Stimulated activated CD4-positive, alpha-beta T cell treated with anti-CD3 and anti-CD28 coated beads, Interleukin-12 subunit alpha, Interleukin-12 subunit beta, amount 100 ng/mL, for 24 hours (primary cell): Measurements from ENCODE around the gene CRTC1.
"Not testable (repeated sequence)": the region's sequence is repeated elsewhere in the genome, so short reads cannot be mapped to it uniquely, and the experiment has no call there.

ENCODE experiments used
- DNase-seq, 2 experiments: peaks; one replicate each; pipeline ENCODE4 v3.0.0-alpha.2; 2020; ENCODE audit warnings: low read depth in 2 of 2

The CRTC1 gene

DNA sequence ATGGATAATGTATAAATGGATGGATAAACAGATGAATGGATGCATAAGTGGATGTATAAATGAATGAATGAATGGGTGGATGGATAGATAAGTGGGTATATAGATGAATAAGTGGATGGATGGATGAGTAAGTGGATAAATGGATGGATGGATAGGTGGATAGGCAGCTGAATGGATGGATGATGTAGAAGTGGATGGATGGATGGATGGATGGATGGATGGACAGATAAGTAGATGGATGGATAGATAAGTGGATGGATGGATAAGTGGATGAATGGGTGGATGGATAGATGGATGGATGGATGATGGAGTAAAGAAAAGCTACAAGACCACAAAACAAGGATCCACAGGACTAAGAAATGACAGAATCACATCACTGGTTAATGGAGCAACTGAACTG, 116.6 kb downstream of the CRTC1 start:
- DNase-seq = no peak

DNA sequence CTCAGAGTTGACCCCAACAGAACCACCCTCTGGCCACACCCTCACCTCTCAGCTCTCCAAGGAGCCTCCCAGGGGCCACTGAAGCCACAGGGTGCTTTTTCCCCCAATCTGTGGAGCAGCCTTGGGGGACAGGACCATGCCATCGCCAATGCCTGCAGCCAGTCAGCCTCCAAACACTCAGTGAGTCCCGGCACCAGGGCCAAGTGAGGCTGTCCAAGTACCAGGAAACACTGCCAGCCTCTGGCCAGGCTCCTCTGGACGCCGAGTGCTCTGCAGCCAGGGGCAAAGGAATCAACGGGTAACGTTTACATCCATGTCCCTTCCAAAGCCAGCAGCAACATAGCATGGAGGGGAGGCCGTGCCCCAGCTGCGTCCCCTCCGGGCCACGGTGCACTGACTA, 117.2 kb downstream of the CRTC1 start:
- no peak for DNase-seq

DNA sequence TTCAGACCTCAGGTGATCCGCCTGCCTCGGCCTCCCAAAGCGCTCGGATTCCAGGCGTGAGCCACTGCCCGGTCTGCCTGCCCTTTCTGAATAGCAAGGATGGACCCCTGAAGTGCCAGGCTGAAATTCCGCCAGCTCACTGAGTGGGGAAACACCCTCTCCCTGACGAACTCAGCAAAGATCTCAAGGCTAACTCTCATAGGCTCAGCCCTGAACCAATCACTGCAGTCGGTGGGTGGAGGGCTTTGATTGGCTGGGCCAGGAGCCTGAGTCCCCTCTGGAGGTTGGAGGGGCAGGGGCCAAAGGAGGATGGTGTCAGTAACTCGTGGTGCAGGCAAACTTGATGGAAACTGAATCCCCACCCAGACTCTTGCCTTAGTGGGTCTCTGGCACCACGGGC, 118.9 kb downstream of the CRTC1 start:
- DNase-seq = no peak

DNA sequence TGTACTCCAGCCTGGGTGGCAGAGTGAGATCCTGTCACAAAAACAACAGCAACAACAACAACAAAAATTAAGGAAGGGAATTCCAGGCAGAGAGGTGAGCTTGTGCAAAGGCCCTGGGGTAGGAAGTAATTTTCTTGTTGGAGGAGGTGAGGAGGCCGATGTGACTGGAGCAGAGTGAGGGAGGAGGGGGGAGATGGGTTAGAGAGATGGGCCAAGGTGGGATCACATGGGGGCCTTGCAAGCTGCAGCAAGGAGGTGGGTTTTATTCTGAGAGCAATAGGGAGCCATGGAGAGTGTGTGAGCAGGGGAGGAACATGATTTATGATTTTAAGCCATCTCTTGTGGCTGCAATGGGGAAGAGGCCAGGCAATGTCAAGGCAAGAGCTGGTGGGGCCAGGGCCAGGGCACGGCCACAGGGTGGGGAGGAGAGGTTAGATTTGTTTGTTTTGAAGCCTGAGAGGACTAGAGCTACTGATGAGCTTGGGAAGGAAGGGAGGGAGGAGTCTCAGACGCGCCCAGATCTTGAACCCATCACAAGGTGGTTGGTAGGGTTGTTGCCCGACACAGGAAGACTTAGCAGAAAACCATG, 120.2 kb downstream of the CRTC1 start:
- DNase-seq = no peak

DNA sequence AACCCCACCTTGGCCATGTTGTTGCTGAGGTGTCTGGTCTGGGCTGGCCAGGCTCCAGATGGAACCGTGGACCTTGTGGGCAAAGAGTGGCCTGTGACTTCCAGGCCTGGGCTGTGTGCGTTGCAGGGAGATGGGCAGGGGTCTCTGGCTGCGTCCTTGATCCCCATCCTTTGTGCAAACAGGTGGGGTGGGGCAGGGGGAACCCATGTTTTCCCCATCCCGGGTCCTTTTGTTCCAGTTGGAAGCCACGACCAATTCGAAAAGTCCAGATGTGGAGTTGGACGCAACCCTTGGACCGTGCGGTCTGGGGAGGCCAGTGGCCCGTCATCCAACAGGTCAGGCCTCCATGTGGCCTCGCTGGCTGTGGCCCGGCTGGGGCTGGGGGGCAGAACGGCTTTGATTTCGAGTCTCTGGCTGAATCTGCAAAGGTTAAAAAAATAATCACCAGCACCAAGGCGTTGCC, 120.7 kb downstream of the CRTC1 start:
- no peak for DNase-seq

DNA sequence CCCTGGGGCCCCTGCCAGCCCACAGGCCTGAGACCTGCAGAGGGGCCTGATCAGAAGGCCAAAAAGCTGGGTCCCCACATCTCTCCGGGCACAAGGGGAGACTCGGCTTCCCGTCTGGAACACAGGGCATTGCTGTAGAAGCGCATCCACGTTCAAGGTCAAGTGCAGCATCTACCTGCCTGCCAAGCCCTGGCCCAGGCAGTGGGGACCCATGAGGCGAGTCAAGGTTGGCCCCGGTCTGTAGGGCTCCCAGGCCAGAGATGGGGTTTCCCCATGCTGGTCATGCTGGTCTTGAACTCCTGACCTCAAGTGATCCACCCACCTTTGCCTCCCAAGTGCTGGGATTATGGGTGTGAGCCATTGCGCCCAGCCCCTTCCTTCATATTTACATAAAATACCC, 121.2 kb downstream of the CRTC1 start:
- DNase-seq = no peak

DNA sequence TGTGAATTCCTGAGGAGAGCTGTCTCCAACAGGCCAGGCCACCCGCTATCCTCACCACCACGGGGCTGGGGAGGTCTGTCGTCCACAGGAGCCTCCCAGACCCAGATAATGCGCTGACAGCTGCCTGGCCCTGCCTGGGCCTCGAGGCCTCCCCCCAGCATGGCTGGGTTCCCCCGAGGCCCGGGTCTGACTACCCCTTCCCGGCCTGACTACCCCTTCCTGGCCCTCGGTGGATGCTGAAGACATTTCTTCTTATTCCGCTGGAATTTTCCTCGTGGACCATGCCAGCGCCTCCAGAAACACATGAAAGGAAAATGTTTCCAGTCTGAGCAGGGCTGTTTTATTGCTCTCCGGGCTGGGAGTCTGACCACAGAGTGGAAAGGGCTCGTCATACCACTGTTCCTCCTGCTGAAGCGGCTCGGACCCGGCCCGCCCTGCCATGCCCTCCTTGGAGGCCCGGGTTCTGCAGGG, 124.4 kb downstream of the CRTC1 start:
- DNase-seq = no peak

DNA sequence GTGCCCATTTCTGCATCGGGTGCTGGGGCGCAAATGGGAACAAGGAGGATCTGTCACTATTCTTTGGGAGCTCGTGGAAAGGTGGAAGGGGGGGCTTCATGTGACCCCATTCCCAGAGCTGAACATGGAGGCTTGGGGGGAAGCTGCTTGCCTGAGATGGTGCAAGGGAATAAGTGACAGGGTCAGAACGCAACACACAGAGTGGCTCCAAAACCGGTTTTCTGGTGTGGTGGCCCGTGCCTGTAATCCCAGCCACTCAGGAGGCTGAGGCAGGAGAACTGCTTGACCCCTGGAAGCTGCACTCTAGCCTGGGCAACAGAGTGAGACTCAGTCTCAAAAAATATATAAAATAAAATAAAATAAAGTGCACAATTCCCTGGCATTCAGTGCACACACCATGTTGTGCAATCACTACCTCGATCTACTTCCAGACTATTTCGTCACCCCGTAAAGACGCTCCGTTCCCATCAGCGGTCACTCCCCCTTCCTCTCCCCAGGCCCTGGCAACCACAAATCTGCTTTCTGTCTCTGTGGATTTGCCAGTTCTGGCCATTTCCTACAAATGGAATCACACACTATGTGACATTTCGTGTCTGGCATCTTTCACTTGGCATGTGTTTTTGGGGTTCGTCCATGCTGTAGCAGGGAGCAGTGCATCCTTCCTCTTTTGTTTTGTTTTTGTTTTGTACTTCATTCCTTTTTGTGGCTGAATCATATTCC, 125.8 kb downstream of the CRTC1 start:
- no peak for DNase-seq

DNA sequence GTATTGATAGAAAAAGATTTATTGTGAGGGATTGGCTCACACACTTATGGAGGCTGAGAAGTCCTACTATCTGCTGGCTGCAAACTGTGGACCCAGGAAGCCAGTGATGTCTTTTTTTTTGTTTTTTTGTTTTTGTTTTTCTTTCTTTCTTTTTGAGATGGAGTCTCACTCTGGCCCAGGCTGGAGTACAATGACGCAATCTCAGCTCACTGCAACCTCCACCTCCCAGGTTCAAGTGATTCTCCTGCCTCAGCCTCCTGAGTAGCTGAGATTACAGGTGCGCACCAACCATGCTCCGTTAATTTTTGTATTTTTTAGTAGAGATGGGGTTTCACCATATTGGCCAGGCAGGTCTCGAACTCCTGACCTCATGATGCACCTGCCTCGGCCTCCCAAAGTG, 128.2 kb downstream of the CRTC1 start:
- not testable (repeated sequence) for DNase-seq

DNA sequence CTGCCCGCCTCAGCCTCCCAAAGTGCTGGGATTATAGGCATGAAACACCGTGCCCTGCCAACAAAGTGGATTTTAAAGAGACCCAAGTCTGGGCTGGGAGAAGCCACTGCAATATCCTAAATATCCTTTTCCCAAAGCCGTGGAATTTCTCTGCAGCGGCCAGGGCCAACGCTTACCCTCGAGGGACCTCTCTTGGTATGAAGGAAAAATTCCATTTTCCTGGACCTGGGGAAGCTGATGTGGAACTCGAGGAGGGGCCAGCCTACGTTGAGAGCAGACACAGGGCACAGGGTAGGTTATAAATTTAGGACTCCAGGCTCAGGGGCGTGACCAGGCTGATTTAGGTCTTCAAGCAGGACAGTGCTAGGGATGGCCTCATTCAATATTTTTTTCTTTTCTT, 130.6 kb downstream of the CRTC1 start:
- DNase-seq = no peak

DNA sequence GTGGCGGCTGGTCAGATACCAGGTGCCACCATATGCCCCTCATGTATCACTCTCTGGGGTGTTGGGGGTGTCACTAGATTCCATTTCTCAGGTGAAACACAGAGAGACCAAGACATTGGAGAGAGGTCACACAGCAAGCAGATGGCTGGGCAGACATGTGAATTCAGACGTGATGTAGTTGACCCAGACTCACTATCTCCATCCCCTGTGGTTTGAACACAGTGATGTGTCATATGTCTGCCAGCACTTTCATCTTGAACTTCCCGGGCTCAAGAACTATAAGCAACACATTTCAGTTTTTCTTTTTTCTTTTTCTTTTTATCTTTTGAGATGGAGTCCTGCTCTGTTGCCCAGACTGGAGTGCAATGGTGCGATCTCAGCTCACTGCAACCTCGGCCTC, 132.2 kb downstream of the CRTC1 start:
- DNase-seq = no peak

DNA sequence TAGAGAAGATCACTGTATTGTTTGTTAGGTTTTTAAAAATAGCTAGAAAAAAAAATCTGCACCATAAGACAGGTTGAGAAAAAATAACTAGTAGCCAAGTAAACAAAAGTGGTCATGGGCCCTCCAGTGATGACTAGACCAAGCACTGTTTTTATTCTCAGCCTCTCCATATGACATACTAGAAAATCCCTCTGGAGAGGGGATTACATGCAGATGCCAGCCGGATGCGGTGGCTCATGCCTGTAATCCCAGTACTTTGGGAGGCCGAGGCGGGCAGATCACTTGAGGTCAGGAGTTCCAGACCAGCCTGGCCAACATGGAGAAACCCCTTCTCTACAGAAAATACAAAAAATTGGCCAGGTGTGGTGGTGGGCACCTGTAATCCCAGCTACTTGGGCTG, 133.2 kb downstream of the CRTC1 start:
- not testable (repeated sequence) for DNase-seq

DNA sequence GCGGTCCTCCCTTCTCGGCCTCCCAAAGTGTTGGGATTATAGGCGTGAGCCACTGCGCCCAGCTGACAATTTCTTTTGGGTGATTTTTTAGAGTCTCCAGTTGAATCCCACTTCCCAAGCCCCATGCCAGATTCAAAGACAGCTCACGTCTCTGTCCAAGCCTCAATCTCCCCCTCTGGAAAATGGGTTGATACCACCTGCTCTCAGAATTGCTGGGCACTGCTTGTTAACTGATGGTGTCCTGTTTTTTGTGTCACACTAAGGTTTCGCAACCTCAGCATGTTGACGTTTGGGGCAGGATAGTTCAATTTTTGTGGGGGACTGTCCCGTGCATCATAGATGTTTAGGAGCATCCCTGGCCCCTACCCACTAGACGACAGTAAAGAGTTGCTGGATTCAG, 134.1 kb downstream of the CRTC1 start:
- no peak for DNase-seq

DNA sequence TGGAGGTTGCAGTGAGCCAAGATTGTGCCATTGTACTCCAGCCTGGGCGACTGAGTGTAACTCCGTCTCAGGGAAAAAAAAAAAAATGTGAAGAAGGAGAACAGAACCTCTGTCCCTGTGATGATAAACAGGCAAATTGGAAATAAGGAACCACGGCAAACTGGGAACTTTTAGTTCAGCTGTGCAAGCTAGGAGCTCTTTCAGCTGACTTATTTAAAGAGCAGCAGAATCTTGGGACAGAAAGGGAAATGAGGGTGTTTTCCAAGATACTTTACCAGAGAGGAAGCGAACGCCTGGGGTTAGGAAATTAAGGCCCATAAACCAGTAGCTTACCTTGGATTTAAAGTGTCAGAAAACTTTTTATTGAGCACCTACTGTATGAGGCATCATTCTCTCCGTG, 145.3 kb downstream of the CRTC1 start:
- no peak for DNase-seq

DNA sequence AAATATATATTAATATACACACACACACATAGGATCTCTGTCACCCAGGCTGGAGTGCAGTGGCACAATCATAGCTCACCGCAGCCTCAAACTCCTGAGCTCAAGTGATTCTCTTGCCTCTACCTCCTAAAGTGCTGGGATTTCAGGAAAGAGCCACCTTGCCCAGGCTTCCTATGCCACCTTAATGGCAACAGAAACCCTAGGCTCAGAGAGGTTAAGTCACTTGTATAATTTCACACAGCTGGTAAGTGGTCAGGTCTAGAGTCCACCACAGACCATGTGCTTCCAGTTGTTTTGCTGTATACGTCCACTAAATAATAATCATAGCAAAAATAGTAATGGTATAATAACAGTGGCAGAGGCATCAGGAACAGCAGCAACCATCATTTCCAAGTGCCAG, 147.0 kb downstream of the CRTC1 start:
- no peak for DNase-seq

DNA sequence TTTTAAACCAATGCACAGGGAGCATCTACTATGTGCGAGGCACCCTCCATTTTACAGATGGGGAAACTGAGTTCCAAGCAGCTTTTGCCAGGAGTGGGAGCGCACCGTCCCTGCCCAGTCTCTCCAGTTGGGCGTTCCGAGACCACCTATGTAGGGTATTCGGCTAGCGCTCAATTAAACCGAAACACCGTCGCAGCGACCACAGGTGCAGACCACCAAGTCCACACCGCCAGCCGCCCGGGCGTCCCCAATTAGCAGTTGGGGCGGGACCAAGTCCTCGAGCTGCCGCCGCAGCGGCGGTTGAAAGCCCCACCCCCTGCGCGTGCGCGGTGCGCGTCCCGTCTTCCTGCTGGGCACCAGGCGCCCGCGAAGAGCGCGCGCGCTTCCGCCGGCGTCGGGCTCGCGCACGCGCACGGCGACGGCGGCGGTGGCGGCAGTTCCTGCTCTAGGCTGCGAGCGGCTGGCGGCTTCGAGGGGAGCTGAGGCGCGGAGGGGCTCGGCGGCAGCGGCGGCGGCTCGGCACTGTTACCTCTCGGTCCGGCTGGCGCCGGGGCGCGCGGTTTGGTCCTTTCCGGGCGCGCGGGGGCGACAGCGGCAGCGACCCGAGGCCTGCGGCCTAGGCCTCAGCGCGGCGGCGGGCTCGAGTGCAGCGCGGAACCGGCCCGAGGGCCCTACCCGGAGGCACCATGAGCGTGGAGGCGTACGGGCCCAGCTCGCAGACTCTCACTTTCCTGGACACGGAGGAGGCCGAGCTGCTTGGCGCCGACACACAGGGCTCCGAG, 148.2 kb downstream of the CRTC1 start, which contains the start of gene UPF1:
TSS of gene UPF1 (plus strand) at position 436 of the 782 bp plus-strand sequence. CDS start at position 687, 251 bp downstream.
- peak; percentile 90 to 95 for DNase-seq
